Mesenchymal stem cell (in vitro differentiated cells and primary cell): ENCODE results near the gene SIX4.
"Not testable (repeated sequence)": the region's sequence is repeated elsewhere in the genome, so short reads cannot be mapped to it uniquely, and the experiment has no call there.

Source experiments
- DNase-seq: peaks from one replicate; pipeline ENCODE4 v3.0.0-alpha.2; 2013
- H2AFZ ChIP-seq: one replicate; pipeline ENCODE4 v1.6.1; 2013; ENCODE audit warnings: low read depth, mild to moderate bottlenecking, control low read depth, inconsistent platforms, low read length, moderate library complexity
- H2AK5ac ChIP-seq: 2 replicates; pipeline ENCODE4 v1.6.1; 2013; ENCODE audit warnings: low read length, moderate library complexity, mild to moderate bottlenecking, inconsistent platforms; ENCODE audit not compliant: severe bottlenecking
- H2BK120ac ChIP-seq: one replicate; pipeline ENCODE4 v1.6.1; 2013; ENCODE audit warnings: low read depth, mild to moderate bottlenecking, inconsistent platforms, low read length, moderate library complexity
- H2BK12ac ChIP-seq, 2 experiments: one replicate each; pipeline ENCODE4 v1.6.1; 2013; ENCODE audit warnings: inconsistent platforms in 2 of 2, low read length in 2 of 2, mild to moderate bottlenecking in 2 of 2, moderate library complexity in 2 of 2, control low read depth in 1 of 2
- H2BK15ac ChIP-seq: one replicate; pipeline ENCODE4 v1.6.1; 2013; ENCODE audit warnings: mild to moderate bottlenecking, low read depth, inconsistent platforms; ENCODE audit not compliant: poor library complexity, severe bottlenecking
- H2BK5ac ChIP-seq: 2 replicates; pipeline ENCODE4 v1.6.1; 2013; ENCODE audit warnings: low read depth, mild to moderate bottlenecking, low read length, control low read depth, inconsistent platforms; ENCODE audit not compliant: poor library complexity, severe bottlenecking
- H3K14ac ChIP-seq, 2 experiments: one replicate each; pipeline ENCODE4 v1.6.1; 2013; ENCODE audit warnings: inconsistent platforms in 2 of 2, low read length in 2 of 2, control low read depth in 1 of 2, mild to moderate bottlenecking in 1 of 2, moderate library complexity in 1 of 2
- H3K18ac ChIP-seq, 2 experiments: one replicate each; pipeline ENCODE4 v1.6.1; 2013; ENCODE audit warnings: inconsistent platforms in 2 of 2, low read length in 2 of 2, control low read depth in 1 of 2, low read depth in 1 of 2, mild to moderate bottlenecking in 1 of 2
- H3K23ac ChIP-seq, 2 experiments: one replicate each; pipeline ENCODE4 v1.6.1; 2013; ENCODE audit warnings: inconsistent platforms in 2 of 2, low read length in 2 of 2, mild to moderate bottlenecking in 2 of 2, moderate library complexity in 2 of 2, control low read depth in 1 of 2
- H3K27ac ChIP-seq: 2 replicates; pipeline ENCODE4 v1.5.1; 2013; ENCODE audit warnings: mild to moderate bottlenecking, moderate library complexity, low read length, control low read depth, inconsistent platforms; ENCODE audit not compliant: poor library complexity, severe bottlenecking
- H3K27me3 ChIP-seq, 2 experiments: 2 replicates each; pipeline versions ENCODE4 v1.6.1 to v1.7.0; 2013; ENCODE audit warnings: low read length in 2 of 2, mild to moderate bottlenecking in 2 of 2, moderate library complexity in 2 of 2, control low read depth in 1 of 2, inconsistent platforms in 1 of 2; ENCODE audit not compliant: control insufficient read depth in 1 of 2, insufficient read depth in 1 of 2
- H3K36me3 ChIP-seq, 2 experiments: 2 replicates each; pipeline versions ENCODE4 v1.6.1 to v1.7.0; 2013; ENCODE audit warnings: low read length in 2 of 2, control low read depth in 1 of 2, inconsistent platforms in 1 of 2, low read depth in 1 of 2, mild to moderate bottlenecking in 1 of 2; ENCODE audit not compliant: insufficient read depth in 2 of 2, control insufficient read depth in 1 of 2
- H3K4ac ChIP-seq, 2 experiments: one replicate each; pipeline ENCODE4 v1.6.1; 2013; ENCODE audit warnings: inconsistent platforms in 2 of 2, low read length in 2 of 2, mild to moderate bottlenecking in 2 of 2, moderate library complexity in 2 of 2, control low read depth in 1 of 2, low read depth in 1 of 2
- H3K4me1 ChIP-seq: 2 replicates; pipeline ENCODE4 v1.6.1; 2013; ENCODE audit warnings: low read depth, low read length, control low read depth; ENCODE audit not compliant: control insufficient read depth, insufficient read depth
- H3K4me2 ChIP-seq: 2 replicates; pipeline ENCODE4 v1.6.1; 2013; ENCODE audit warnings: low read length, mild to moderate bottlenecking, inconsistent platforms; ENCODE audit not compliant: poor library complexity, severe bottlenecking
- H3K4me3 ChIP-seq, 2 experiments: 2 replicates each; pipeline versions ENCODE4 v1.5.1 to v1.7.0; 2013; ENCODE audit warnings: low read length in 2 of 2, mild to moderate bottlenecking in 2 of 2, control low read depth in 1 of 2, low read depth in 1 of 2; ENCODE audit not compliant: insufficient read depth in 1 of 2
- H3K79me1 ChIP-seq: replicated peaks from 2 replicates; pipeline ENCODE4 v1.6.1; 2013; ENCODE audit warnings: mild to moderate bottlenecking, control low read depth, low read length, inconsistent platforms; ENCODE audit not compliant: poor library complexity, severe bottlenecking
- H3K9ac ChIP-seq: 2 replicates; pipeline ENCODE4 v1.7.0; 2013; ENCODE audit warnings: mild to moderate bottlenecking, low read length, moderate library complexity
- H3K9me3 ChIP-seq: 2 replicates; pipeline ENCODE4 v1.7.0; 2013; ENCODE audit warnings: mild to moderate bottlenecking, low read length; ENCODE audit not compliant: control insufficient read depth
- H4K8ac ChIP-seq: one replicate; pipeline ENCODE4 v1.6.1; 2013; ENCODE audit warnings: inconsistent platforms, mild to moderate bottlenecking, low read length, moderate library complexity
- H4K91ac ChIP-seq: one replicate; pipeline ENCODE4 v1.6.1; 2013; ENCODE audit warnings: mild to moderate bottlenecking, low read length, inconsistent platforms
- WGBS: methylation state at CpG from one replicate; pipeline ENCODE4 v1.1.7; 2013; ENCODE audit warnings: mixed read lengths; 5-methylcytosine and 5-hydroxymethylcytosine counted together

SIX4 gene

DNA sequence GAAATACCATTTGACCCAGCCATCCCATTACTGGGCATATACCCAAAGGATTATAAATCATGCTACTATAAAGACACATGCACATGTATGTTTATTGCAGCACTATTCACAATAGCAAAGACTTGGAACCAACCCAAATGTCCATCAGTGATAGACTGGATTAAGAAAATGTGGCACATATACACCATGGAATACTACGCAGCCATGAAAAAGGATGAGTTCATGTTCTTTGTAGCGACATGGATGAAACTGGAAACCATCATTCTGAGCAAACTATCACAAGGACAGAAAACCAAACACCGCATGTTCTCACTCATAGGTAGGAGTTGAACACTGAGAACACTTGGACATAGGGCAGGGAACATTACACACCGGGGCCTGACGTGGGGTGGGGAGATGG is 7.1 kb upstream of the SIX4 start:
- H3K18ac ChIP-seq, H3K23ac ChIP-seq, H3K4ac ChIP-seq, H3K36me3 ChIP-seq, H2BK12ac ChIP-seq, H3K27ac ChIP-seq, H3K4me2 ChIP-seq, H3K79me1 ChIP-seq, H3K4me3 ChIP-seq, H3K9me3 ChIP-seq, H2BK15ac ChIP-seq, H2BK120ac ChIP-seq, H3K27me3 ChIP-seq, H2AFZ ChIP-seq, H3K14ac ChIP-seq, H2BK5ac ChIP-seq, DNase-seq, H4K8ac ChIP-seq, H3K4me1 ChIP-seq, H4K91ac ChIP-seq, H3K9ac ChIP-seq, H2AK5ac ChIP-seq: not testable (repeated sequence)
- 88% methylated on average over 3 of the region's 5 CpGs for WGBS

DNA sequence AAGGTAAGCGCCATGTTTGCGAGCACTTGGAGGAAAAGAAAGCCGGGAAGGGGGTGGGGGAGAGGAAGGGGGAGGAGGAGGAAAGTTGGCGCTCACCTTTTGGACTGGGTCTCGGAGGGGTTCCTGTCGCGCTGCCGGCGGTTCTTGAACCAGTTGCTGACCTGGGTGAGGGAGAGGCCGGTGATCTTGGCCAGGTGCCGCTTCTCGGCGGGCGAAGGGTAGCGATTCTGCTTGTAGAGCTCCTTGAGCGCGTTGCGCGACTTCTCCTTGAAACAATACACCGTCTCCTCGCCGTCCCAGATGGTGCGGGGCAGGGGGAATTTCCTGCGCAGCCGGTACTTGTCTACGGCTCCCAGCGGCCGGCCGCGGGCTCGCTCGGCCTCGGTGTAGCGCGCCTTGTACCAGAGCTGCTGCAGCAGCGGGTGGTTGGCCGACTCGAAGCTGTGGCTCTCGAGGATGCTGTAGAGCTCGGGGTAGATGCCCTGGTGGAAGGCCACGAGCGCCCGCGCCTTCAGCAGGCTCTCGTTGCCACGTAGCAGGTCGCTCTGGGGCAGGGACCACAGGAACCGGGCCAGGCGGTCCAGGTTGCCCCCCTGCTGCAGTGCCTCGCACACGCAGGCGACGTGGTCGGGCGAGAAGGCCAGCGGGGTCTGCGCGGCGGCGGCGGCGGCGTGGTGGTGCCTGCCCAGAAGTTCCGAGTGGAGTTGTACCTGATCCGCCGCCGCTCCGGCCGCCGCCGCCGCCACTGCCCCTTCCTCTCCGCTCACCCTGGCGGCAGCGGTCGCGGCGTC is 840 bp downstream of the SIX4 start:
- Histone ChIP-seq H2BK120ac (no peak overlapping the region), H3K27me3 (peaks cover 0 to 5% of the 10 kb centered on the region in 2 experiments), H3K36me3 (peaks cover 5 to 15% of the 10 kb centered on the region in 2 experiments), H3K18ac (peak overlapping the region; percentile 67 to 93), H3K4me1 (peaks cover 3% of the 10 kb centered on the region), H4K91ac (peak overlapping the region; percentile 54), H3K4ac (peak overlapping the region; percentile 56 to 77), H3K4me3 (peak overlapping the region; percentile 92), H3K9me3 (no peaks in the 10 kb centered on the region), H3K27ac (peak overlapping the region; percentile 65), H3K9ac (peak overlapping the region; percentile 95), H3K4me2 (peak overlapping the region; percentile 90), H2AK5ac (no peak overlapping the region), H2AFZ (peak overlapping the region; percentile 83), H2BK15ac (peak overlapping the region; percentile 39), H3K14ac (peak overlapping the region in 1 of 2 experiments; percentile 87), H2BK5ac (peak overlapping the region; percentile 63), H3K79me1 (peaks cover 12% of the 10 kb centered on the region), H4K8ac (peak overlapping the region; percentile 47), H3K23ac (peak overlapping the region in 1 of 2 experiments; percentile 56), H2BK12ac (peak overlapping the region in 1 of 2 experiments; percentile 57)
- WGBS = under 1% methylated on average over 63 of the region's 78 CpGs
- peak; percentile 72 for DNase-seq

DNA sequence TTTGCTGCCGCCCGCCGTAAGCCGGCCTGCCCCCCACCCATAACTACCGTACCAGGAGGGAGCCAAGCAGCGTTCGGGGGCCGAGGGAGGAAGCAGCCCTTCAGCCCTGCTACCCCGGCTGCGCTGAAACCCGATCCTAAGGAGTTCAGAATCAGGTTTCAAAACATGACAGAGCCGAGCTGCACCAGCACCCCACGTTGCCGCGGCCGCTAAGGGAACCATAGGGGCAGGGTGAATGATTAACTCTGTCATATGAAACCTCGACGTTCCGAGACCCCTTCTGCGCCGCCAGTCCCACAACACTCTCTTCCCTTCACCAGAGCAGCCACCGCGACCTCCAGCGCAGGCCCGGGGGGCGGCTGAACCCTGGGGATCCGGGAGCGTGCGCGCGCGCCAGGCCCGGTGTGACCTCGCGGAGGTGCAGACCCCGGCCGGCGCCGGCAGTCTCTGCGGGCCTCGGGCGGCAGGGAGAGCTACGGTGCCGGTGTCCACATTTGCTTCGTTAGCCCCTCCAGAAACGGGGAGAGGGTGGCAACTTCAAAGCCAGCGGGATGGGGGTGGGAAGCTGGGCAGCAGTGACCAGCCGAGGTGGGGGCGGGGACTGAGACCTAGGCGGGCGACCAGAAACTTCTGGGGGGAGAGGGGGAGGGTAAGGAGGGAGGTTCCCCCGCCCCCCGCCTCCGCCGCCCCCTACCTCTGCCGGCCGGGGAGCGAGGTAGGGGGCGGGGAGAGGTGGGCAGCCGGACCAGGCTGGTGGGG is 1.6 kb downstream of the SIX4 start:
- H3K4me3 ChIP-seq = peak overlapping the region; percentile 92
- peaks cover 3% of the 10 kb centered on the region for H3K4me1 ChIP-seq
- no peak overlapping the region for H2BK12ac ChIP-seq
- H3K27me3 ChIP-seq = peaks cover 0 to 5% of the 10 kb centered on the region in 2 experiments
- peaks cover 8 to 16% of the 10 kb centered on the region in 2 experiments for H3K36me3 ChIP-seq
- peak overlapping the region; percentile 95 for H3K9ac ChIP-seq
- H2BK120ac ChIP-seq = no peak overlapping the region
- H2BK15ac ChIP-seq = peak overlapping the region; percentile 52
- H3K14ac ChIP-seq = peak overlapping the region in 1 of 2 experiments; percentile 36
- H2AFZ ChIP-seq = peak overlapping the region; percentile 87
- H3K9me3 ChIP-seq = no peaks in the 10 kb centered on the region
- no peak overlapping the region for H2AK5ac ChIP-seq
- H2BK5ac ChIP-seq = peak overlapping the region; percentile 81
- H3K4ac ChIP-seq = no peak overlapping the region
- H3K27ac ChIP-seq = peak overlapping the region; percentile 60
- peak overlapping the region; percentile 39 for H4K91ac ChIP-seq
- H3K79me1 ChIP-seq = peaks cover 11% of the 10 kb centered on the region
- H3K18ac ChIP-seq = peak overlapping the region in 1 of 2 experiments; percentile 45
- no peak overlapping the region for H4K8ac ChIP-seq
- DNase-seq = peak; percentile 73
- peak overlapping the region; percentile 96 for H3K4me2 ChIP-seq
- WGBS = 2% methylated on average over 59 of the region's 60 CpGs
- no peak overlapping the region for H3K23ac ChIP-seq

DNA sequence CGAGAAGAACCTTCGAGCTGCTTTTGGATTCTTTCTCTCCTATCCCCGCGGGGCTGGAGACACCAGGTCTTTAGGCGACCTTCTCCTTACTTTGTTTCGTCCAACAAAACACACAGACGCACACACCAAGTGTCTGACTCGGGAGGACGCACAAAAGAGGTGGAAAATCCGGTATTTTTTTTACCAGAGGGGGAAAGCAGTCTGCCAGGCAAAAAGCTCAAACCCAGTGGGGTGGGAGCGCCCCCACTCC is 2.1 kb downstream of the SIX4 start:
- H3K14ac ChIP-seq = no peak overlapping the region
- H3K27ac ChIP-seq = peak overlapping the region; percentile 60
- H3K79me1 ChIP-seq = peaks cover 9% of the 10 kb centered on the region
- WGBS = 0% methylated on average over 11 of the region's 11 CpGs
- H3K9me3 ChIP-seq = no peaks in the 10 kb centered on the region
- peaks cover 3% of the 10 kb centered on the region for H3K4me1 ChIP-seq
- H4K91ac ChIP-seq = no peak overlapping the region
- peak overlapping the region; percentile 95 for H3K9ac ChIP-seq
- no peak overlapping the region for H4K8ac ChIP-seq
- H2AFZ ChIP-seq = no peak overlapping the region
- H3K4me2 ChIP-seq = peak overlapping the region; percentile 96
- H3K18ac ChIP-seq = peak overlapping the region in 1 of 2 experiments; percentile 45
- no peak overlapping the region for H3K23ac ChIP-seq
- H3K4me3 ChIP-seq = peak overlapping the region; percentile 92
- no peak overlapping the region for H2BK5ac ChIP-seq
- no peak overlapping the region for H2BK12ac ChIP-seq
- H2BK120ac ChIP-seq = no peak overlapping the region
- no peaks in the 10 kb centered on the region for H3K27me3 ChIP-seq
- DNase-seq = no peak
- H2AK5ac ChIP-seq = no peak overlapping the region
- H3K36me3 ChIP-seq = peaks cover 9 to 21% of the 10 kb centered on the region in 2 experiments
- H3K4ac ChIP-seq = no peak overlapping the region
- H2BK15ac ChIP-seq = peak overlapping the region; percentile 90
